ENCODE measurements around the gene SLC12A5. TPM values are rescaled to one million over a fixed set of nuclear protein-coding genes. Genes with fewer than 3 reads are reported as not detected.
"Not testable (repeated sequence)": the region's sequence is repeated elsewhere in the genome, so short reads cannot be mapped to it uniquely, and the experiment has no call there.

The SLC12A5 gene
- total RNA-seq, 1 donor from 2014 or later = 1.7 TPM

DNA sequence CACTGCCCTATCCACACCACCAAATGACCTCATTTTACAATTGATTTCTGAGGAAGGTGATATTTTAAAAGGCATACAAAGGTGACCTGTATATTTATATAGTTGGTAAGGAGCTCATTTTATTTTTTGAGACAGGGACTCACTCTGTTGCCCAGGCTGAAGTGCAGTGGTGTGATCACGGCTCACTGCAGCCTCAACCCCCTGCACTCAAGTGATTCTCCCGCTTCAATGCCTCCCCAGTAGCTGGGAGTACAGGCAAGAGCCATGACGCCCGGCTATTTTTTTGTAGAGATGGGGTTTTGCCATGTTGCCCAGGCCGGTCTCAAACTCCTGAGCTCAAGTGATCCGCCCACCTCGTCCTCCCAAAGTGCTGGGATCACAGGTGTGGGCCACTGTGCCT lies 47.8 kb downstream of the SLC12A5 start:
- no peak for DNase-seq (ENCODE audit: low spot score)

GRCh38 chr20:46077642-46078305 lies 48.8 kb downstream of the SLC12A5 start:
- no peak for DNase-seq (ENCODE audit: low spot score)

- DNase-seq (ENCODE audit: low spot score) = no peak
Measured at GRCh38 chr20:46078954-46079353, 49.9 kb downstream of the SLC12A5 start.

DNA sequence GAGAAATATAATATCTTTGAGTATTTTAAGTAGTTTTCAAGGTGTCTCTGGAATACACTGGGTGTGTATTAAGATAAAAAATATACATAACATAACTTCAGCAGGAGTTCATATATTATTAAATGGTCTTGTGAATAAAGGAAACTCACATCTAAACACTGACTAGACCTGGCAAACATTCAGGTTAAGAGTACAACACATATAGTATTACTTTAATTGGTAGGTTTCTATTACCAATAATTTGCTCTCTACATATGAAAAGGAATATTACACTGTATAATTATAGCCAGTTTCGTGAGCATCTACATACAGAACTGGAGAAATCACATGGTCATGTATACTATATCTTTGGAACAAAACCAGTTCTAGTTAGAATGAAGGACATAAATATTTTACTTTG lies 52.1 kb downstream of the SLC12A5 start:
- no peak for DNase-seq (ENCODE audit: low spot score)

- DNase-seq (ENCODE audit: low spot score) = no peak
Measured at GRCh38 chr20:46083101-46083500, 54.1 kb downstream of the SLC12A5 start.

DNA sequence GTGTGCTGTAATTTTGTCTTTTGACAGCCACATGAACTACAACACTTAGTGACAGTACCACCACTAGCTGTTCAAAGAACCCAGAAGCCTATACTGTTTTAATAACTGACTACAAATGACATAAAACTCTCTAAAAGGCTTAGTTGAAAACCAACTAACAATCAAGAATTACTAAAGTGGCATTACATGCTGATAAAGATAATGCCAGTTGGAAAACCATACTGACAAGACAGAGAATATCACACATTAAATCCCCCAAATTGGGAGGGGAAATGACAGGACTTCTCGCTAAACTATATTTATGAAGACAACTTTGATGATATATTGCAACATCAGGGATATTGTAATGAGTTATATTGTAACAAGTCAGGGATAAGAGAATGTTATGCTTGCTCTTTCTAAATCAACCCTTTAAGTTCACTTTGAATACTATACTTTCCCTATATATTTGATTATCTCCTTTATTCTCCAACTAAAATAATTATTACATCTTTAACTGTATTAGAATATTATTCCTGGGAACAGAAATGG lies 54.6 kb downstream of the SLC12A5 start:
- no peak for DNase-seq (ENCODE audit: low spot score)

- DNase-seq (ENCODE audit: low spot score) = no peak
Measured at GRCh38 chr20:46084805-46085178, 55.8 kb downstream of the SLC12A5 start.

DNA sequence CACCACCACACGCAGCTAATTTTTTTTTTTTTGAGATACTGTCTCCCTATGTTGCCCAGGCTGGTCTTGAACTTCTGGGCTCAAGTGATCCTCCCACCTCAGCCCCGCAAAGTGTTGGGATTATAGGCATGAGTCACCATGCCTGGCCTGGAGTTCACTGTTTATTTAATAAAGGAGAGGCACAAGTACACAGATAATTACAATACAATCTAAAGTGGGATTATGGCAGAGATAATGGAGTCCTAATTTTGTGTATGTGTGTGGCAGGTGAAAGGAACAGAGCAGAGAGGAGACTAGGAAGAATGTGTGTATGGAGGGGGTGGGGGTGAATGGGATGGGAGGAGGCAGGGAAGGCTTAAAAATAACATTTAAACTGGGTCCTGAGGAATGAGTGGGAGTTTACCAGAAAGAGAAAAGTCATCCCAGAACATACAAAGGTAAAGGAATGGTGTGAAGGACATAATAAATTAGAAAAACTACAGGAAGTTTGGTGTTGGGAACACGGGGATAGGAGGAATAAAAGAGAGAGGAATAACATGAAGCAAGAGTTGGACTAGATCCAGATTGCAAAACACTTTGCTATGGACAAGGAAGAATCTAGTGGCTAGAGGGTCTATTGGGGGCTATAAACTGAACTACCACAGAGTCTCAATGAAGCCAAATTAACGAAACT lies 56.3 kb downstream of the SLC12A5 start:
- no peak for DNase-seq (ENCODE audit: low spot score)

DNA sequence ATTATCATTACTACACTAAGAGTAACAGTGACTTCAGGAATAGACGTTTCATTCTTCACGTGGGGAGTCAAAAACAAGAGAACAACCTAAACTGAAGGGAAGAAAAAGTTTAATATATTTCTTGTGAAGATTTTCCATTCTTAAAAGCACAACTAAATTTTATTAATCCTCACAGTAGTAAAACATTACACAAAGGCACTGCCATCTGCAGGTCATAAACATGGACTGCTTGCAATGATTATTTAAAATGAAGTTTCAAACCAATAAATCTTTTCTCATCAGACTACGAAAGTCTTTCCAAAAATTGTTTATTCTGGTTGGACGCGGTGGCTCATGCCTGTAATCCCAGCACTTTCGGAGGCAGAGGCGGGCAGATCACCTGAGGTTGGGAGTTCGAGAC lies 58.1 kb downstream of the SLC12A5 start:
- DNase-seq (ENCODE audit: low spot score) = no peak

DNA sequence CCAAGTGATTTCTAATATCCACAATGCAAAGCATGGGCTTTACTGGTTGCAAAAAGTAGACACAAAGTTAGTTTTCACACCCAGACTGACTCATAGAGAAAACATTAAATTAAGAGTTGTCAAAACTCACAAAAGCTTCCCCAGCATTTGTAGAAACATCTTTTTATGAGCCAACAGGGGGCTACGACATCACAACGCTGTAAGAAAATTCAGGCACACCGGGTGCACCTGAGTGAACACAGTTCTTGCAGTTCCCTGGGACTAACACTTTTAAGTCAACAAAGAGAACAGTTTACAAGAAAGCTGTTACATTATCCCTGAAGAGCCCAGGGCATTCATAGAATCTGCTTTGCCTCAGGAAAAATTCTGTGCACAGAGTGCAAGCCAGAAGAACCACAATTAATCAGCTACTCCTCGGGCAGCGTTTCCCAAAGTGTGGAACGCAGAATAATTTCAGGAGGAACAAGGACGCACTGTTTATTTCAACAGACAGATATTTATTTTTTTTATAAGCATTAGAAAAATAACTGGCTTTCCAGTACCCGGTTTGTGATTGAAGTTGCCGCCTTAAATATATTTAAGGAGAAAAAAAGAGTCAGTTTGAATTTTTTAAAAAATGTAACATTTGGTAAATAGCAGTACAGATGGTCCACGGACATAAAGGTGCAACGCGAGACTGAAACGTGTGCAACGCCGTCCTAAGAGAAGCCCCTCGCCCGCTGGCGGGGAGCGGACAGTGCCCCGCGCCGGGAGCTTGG lies 59.6 kb downstream of the SLC12A5 start:
- DNase-seq (ENCODE audit: low spot score) = no peak

- DNase-seq (ENCODE audit: low spot score) = no peak
Measured at GRCh38 chr20:46089167-46089416, 60.1 kb downstream of the SLC12A5 start.

- peak; percentile 97 for DNase-seq (ENCODE audit: low spot score)
Measured at GRCh38 chr20:46089417-46090388, 60.7 kb downstream of the SLC12A5 start, which contains the start of gene NCOA5. TSS of gene NCOA5 (minus strand) at chr20:46089962. CDS start at chr20:46079424, 10,538 bp downstream.

DNA sequence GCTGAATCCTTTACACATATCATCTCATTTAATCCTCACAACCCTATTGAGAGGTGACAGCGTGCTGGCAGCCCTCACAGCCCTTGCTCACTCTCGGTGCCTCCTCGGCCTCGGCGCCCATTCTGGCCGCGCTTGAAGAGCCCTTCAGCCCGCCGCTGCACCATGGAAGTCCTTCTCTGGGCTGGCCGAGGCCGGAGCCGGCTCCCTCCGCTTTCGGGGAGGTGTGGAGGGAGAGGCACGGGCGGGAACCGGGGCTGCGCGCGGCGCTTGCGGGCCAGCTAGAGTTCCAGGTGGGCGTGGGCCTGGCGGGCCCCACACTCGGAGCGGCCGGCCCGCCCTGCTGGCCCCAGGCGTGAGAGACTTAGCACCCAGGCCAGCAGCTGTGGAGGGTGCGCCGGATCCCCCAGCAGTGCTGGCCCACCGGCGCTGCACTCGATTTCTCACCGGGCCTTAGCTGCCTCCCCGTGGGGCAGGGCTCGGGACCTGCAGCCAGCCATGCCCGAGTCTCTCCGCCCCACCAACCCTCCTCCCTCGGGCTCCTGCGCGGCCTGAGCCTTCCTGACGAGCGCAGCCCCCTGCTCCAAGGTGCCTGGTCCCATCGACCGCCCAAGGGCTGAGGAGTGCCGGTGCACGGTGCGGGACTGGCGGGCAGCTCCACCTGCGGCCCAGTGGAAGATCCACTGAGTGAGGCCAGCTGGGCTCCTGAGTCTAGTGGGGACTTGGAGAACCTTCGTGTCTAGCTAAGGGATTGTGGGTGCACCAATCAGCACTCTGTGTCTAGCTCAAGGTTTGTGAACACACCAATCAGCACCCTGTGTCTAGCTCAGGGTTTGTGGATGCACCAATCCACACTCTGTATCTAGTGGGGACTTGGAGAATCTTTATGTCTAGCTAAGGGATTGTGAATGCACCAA lies 62.9 kb downstream of the SLC12A5 start:
- DNase-seq (ENCODE audit: low spot score) = not testable (repeated sequence)

DNA sequence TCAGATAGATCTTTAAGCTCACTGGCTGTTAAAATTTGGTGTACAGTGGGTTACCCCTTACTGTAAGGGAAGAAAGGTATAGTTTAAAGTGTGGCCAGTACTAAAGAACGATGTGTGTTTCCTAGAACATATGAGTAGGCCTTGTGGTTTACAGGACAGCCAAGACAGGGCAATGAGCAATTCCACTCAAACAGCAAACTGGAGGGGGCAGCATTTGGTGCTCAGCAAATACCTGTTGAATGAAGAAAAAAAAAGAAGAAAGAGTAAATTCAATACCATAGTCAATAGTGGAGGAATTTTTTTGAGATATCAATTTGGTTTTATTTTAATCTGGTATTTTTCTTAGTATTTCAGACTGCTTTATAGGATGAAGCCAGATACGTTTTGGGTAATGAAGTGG lies 64.5 kb downstream of the SLC12A5 start:
- DNase-seq (ENCODE audit: low spot score) = no peak

DNA sequence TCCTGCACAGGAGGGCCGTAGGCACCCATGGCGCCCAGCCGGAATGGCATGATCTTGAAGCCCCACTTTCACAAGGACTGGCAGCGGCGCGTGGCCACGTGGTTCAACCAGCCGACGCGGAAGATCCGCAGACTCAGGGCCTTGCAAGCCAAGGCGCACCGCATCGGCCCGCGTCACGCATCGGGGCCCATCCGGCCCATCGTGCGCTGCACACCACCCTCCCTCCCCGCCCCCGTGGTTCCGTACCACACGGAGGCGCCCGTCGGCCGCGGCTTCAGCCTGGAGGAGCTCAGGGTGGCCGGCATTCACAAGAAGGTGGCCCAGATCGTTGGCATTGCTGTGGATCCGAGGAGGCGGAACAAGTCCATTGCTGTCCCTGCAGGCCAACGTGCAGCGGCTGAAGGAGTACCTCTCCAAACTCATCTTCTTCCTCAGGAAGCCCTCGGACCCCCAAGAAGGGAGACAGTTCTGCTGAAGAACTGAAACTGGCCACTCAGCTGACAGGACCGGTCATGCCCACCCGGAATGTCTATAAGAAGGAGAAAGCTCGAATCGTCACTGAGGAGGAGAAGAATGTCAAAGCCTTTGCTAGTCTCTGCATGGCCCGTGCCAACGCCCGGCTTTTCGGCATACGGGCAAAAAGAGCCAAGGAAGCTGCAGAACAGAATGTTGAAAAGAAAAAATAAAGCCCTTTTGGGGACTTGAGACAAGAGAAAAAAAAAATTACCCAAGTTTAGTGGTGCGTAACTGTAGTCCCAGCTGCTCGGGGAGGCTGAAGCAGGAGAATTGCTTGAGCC lies 70.7 kb downstream of the SLC12A5 start:
- DNase-seq (ENCODE audit: low spot score) = no peak

DNA sequence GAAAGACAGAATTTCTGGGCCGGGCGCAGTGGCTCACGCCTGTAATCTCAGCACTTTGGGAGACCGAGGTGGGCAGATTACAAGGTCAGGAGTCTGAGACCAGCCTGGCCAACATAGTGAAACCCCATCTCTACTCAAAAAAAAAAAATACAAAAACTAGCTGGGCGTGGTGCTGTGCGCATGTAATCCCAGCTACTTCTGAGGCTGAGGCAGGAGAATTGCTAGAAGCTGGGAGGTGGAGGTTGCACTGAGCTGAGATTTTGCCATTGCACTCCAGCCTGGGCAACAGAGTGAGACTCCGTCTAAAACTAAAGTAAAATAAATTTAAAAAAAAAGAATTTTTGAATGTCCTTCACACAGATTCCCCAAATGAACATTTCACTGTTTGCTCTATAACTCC lies 71.4 kb downstream of the SLC12A5 start:
- not testable (repeated sequence) for DNase-seq (ENCODE audit: low spot score)

- DNase-seq (ENCODE audit: low spot score) = no peak
Measured at GRCh38 chr20:46100988-46101387, 72.0 kb downstream of the SLC12A5 start.

DNA sequence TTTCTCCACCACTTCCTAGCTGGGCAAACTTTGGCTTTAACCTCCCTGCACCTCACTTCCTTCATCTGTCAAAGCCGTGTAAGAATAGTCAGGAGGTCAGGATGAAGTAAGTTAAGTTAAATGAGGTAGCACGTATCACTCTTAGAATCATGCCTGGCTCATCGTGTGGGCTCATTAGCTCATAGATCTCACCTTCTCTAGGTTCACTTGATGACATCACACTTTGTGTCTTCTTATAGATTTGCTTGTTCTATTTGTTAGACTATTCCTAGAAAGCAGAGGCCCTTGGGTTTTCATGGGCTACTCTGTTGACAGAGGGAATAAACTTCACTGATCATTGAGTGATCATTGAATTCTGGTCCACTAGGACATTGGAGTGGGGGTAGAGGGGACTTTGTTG lies 72.9 kb downstream of the SLC12A5 start:
- no peak for DNase-seq (ENCODE audit: low spot score)

- no peak for DNase-seq (ENCODE audit: low spot score)
Measured at GRCh38 chr20:46102940-46103339, 73.9 kb downstream of the SLC12A5 start.

All from mesenteric fat pad (tissue), 1 donor.